Astrocyte (in vitro differentiated cells and primary cell): Measurements from ENCODE around the gene ABLIM2.

Experiments
- EZH2 ChIP-seq: IDR thresholded peaks from 2 replicates; pipeline ENCODE4 v1.6.1; 2012; ENCODE audit warnings: mild to moderate bottlenecking, low read length, inconsistent platforms; ENCODE audit not compliant: insufficient read depth
- TF ChIP-seq, protein P1 (sequence below): IDR thresholded peaks from 2 replicates; pipeline ENCODE4 v1.5.1; 2011; ENCODE audit warnings: low read depth, mild to moderate bottlenecking, inconsistent platforms, low read length, moderate library complexity; ENCODE audit not compliant: insufficient read depth

DNA sequence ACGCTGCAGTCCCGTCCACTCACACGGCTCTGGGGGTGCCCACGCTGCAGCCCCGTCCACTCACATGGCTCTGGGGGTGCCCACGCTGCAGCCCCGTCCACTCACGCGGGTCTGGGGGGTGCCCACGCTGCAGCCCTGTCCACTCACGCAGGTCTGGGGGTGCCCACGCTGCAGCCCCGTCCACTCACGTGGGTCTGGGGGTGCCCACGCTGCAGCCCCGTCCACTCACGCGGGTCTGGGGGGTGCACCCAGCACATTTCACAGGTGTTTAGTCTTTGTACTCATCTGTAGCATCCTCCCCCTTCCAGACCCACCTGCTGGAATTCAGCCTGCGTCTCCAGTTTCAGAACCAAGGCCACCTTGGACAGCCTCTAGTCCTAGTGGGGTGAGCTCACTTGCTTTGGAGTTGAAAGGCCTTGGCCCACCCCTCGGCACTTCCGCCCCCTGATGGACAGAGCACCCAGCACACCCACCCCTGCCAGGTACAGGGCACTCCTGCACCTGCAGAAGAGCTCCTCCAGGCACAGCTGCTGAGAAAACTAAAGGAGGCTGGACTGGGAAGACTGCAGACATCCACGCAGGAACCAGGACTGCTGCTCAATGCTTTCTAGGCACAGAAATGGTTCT, 73.0 kb downstream of the ABLIM2 start:
- TF ChIP-seq, protein P1, sequence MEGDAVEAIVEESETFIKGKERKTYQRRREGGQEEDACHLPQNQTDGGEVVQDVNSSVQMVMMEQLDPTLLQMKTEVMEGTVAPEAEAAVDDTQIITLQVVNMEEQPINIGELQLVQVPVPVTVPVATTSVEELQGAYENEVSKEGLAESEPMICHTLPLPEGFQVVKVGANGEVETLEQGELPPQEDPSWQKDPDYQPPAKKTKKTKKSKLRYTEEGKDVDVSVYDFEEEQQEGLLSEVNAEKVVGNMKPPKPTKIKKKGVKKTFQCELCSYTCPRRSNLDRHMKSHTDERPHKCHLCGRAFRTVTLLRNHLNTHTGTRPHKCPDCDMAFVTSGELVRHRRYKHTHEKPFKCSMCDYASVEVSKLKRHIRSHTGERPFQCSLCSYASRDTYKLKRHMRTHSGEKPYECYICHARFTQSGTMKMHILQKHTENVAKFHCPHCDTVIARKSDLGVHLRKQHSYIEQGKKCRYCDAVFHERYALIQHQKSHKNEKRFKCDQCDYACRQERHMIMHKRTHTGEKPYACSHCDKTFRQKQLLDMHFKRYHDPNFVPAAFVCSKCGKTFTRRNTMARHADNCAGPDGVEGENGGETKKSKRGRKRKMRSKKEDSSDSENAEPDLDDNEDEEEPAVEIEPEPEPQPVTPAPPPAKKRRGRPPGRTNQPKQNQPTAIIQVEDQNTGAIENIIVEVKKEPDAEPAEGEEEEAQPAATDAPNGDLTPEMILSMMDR: no peak
- TF ChIP-seq EZH2: no peak
